Posterior cingulate gyrus (tissue), 11 donors: ENCODE results near the gene ZNF75A.

Source experiments
- DNase-seq, 10 donors: peaks; one replicate each; pipeline versions ENCODE4 v3.0.0 to v3.0.0-alpha.2; 2020 to 2021; ENCODE audit warnings: mixed read lengths in 3 of 10
- intact Hi-C: fragments of 100-400 bp; cut with DNase I; formaldehyde crosslinking; loops from one replicate; pipeline ENCODE4 v1.15.1; 2023

Gene ZNF75A

DNA sequence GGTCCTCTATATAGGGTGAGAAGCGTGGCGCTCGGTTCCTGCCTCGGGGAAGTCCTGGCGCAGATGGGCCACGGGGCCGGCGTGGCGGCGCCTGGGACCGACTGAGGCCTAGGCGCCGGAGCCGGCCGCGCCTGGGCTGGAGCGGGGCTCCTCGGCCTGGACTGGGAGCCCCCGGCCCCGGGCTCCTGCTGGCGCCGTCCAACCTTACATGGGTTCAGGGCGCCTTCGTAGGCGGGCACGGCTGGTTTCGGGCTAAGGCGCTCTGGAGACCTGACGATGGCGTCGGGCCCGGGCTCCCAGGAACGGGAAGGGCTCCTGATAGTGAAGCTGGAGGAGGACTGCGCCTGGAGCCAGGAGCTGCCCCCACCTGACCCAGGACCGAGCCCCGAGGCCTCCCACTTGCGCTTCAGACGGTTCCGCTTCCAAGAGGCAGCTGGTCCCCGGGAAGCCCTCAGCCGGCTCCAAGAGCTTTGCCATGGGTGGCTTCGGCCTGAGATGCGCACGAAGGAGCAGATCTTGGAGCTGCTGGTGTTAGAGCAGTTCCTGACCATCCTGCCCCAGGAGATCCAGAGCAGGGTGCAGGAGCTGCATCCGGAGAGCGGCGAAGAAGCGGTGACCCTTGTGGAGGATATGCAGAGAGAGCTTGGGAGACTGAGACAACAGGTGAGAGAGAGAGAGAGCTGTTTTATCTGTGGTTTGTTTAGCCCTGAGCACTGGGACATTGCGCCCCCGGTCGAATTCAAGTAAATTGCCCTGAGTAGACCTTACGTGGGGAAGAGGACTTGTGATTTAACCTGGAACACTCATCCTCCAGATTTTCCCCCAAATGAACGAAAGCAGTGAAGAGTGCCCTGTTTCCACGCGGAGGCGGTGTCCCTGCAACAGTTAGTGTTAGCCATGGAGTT lies 21.5 kb upstream of the ZNF75A start:
- intact Hi-C loops: loop anchor here (1.0 to 5.0 kb wide), 4 partner anchors 19 to 174 kb away; partner anchors contain the start of genes TIGD7, ZNF174, ZNF75A and ZSCAN32
- DNase-seq: peak in 2 of 10 donors; percentile 22 to 87

DNA sequence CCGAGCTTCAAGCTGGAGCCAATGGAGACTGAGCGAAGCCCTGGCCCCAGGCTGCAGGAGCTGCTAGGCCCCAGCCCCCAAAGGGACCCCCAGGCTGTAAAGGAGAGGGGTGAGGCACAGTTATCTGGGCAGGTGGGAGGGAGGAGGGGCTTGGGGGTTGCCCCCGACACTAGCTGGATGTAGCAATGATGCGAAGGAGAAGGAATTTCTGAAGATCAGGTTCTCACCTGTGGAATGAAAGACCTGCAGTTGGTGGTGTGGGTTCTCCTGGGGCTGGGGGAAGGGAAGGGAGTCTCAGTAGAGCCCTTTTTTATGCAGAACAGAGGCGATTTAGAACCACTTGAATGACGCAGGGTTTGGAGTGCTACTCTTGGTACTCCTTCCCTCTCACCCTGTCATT lies 20.2 kb upstream of the ZNF75A start:
- DNase-seq: no peak
- intact Hi-C loops: no loop called here

DNA sequence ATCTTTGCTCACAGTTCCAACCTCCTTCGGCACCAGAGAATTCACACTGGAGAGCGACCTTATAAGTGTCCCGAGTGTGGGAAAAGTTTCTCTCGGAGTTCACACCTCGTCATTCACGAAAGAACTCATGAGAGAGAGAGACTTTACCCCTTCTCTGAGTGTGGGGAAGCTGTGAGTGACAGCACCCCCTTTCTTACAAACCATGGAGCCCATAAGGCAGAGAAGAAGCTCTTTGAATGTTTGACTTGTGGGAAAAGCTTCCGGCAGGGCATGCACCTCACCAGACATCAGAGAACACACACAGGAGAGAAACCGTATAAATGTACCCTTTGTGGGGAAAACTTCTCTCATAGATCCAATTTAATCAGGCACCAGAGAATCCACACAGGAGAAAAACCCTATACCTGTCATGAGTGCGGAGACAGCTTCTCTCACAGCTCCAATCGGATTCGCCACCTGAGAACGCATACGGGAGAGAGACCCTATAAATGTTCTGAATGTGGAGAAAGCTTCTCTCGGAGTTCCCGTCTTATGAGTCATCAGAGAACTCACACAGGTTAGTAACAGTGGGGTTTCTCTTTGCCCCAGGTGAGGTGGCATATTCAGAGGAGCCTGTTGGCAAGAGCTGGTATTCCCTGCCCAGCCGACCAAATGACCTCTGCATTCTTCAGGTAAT lies 15.2 kb upstream of the ZNF75A start:
- no peak for DNase-seq
- intact Hi-C loops: no loop called here

DNA sequence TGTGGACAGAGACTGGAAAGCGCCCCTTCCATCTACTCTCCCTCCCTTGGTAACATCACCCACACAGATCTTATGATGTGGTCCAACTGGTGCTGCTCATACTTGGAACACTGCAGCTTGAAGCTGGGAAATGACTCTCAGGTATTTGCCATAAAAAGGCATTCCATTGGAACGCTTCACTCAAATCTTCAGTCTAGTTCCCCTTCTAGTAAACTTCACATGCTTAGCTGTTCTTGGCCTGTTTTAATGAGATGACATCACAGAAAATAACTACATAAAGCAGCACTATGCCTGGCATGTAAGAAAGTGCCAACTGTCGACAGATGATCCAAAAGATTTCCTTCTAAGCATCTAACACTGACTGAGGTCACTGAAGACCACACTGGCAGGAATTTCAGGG lies 12.7 kb upstream of the ZNF75A start:
- no peak for DNase-seq

DNA sequence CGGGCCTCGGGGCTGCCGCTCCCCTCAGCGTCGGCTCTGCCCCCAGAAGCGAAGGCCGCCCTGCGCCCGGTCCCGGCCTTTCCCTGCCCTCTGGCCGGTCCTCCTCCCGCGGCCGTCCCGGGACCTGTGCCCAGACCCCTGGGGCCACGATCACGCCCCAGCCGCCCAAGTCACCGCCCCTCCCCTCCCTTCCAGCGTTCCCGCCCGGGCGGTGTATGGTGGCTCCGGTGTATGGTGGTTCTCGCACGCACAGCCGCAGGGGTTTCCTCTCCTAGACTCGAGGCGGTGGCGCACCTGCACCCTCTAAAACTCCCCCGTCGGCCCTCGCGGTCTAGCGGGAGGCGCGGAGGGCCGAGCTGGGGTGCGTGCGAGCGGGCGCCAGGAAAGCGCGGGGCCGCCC lies 10.1 kb upstream of the ZNF75A start:
- DNase-seq: no peak
- intact Hi-C loops: no loop called here

More for the DNA sequence above, 12.7 kb upstream of the ZNF75A start:
- intact Hi-C loops: no loop called here

DNA sequence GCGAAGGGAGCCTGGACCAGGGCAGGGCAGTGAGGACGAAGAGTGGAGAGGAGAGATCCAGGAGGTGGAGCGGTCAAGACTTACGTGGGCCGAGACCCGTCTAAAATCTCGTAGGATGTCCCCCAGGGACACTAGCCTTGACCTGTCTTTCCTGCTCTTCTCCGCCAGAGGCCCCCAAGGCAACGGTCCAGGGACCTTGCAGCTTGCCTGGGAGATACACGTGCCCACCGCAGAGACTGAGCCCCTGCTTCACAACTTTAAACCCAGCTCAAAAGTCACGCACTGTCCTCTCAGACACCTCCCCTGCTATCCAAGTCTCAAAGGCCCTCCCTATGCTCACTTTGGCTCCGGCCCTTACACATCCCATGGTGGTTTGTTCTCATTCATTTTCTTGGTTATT lies 9.5 kb upstream of the ZNF75A start:
- DNase-seq: peak in 1 of 10 donors; percentile 86

DNA sequence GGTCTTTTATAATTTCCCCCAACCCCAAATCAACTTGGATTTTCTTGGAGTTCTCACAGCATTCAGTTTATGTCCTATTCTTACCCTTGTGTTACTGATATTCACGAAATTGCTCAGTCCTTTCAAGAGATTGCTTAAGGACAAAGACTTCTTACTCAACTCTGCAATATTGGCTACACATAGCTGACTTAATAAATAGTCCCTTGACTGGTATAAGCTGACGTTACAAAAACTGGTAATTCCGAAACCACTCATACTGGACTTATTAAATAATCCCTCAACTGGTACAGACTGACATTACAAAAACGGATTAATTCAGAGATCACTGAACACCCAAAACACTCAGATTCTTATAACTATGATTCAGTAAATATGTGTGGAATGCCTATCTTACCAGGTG lies 927 bp upstream of the ZNF75A start:
- no peak for DNase-seq
- intact Hi-C loops: loop anchor here (2.0 to 10.0 kb wide), 2 partner anchors 60 to 96 kb away; partner anchors contain the start of genes ZNF174 and ZSCAN32

More for the DNA sequence above, 9.5 kb upstream of the ZNF75A start:
- intact Hi-C loops: no loop called here

DNA sequence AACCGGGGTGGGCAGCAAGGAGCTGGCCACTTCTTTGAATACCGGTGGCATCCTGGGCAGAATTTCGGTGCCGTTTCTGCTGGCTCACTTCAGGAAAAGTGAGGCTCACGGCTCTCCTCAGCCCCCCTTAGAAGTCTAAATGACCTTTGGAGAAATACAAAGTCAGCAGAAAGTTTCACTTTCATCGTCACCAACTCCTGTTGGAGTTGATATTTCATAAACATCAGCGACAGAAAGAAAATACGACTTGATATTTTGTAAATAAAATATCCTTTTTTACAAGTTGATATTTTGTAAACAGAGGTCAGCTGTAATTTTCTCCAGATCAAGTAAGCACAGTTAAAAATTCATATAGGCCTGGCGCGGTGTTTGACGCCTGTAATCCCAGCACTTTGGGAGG lies 781 bp downstream of the ZNF75A start:
- intact Hi-C loops: loop anchor here (2.0 to 10.0 kb wide), 2 partner anchors 59 to 195 kb away; partner anchors contain the start of gene CLUAP1
- DNase-seq: no peak

DNA sequence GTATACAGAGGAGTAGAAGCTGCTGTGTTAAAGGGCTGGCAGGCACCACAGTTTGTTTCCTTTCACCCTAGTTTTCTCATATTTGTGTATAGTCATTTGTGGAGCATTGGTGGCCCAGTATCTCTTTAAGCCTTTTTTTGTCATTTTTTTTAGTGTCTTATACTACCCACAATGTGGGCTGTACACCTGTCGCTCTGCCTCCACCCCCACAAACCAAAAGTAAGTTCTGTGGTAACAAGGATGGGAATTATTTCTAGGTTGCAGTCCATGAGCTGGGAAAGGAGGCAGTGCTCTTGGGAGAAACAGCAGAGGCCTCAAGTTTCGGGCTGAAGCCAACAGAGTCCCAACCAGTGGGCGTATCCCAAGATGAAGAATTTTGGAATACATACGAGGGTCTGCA lies 6.2 kb downstream of the ZNF75A start:
- intact Hi-C loops: no loop called here
- no peak for DNase-seq

DNA sequence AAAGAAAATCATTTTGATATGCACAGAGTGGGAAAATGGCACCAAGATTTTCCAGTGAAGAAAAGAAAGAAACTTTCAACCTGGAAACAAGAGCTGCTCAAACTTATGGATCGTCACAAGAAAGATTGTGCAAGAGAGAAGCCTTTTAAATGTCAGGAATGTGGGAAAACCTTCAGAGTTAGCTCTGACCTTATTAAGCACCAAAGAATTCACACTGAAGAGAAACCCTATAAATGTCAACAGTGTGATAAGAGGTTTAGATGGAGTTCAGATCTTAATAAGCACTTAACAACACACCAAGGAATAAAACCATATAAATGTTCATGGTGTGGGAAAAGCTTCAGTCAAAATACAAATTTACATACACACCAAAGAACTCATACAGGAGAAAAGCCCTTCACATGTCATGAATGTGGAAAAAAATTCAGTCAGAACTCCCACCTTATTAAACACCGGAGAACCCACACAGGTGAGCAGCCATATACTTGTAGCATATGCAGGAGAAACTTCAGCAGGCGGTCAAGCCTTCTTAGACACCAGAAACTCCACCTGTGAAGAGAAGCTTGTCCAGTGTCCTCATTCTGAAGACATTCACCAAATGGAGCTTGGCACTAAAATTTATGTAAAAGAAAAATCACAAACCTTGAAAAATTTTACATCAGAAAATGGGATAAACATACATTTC lies 12.2 kb downstream of the ZNF75A start:
- intact Hi-C loops: no loop called here
- no peak for DNase-seq

DNA sequence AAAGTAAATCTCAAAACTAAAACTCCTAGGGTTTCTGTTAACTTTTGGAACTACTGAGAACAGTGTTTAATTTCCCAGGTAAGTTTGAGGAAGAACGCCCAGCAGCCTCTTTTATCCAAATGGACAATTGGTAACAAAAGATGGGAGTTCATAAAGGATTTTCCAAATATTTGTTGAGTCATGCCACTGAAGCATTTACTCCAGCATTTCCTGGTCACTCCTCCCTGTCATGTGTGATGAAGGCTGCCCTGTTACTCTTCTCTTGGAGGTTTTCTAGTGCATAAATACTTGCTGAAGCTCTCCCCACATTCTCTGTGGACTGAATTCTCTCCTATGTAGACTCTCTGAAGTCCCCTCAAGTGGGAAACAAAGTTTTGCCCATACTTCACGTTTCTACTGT lies 16.5 kb downstream of the ZNF75A start:
- intact Hi-C loops: no loop called here
- no peak for DNase-seq

DNA sequence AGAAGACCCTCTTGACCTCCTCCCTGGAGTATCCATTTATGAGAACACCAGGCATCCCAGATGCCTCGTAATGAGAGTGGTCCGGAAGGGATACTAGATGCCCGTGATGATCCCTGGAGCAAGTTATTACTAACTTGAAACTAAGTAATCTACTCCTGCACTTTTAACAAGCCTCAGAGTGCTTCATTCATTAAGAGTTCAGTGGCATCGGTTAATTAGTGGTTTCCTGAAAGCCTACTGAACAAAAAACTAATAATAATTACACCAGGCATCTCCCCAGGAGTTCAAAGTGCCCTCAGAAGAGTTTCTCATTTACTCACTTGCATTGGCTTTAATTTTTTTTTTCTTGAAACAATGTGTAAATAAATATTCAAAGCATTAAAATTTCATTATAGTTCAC lies 22.2 kb downstream of the ZNF75A start:
- no peak for DNase-seq
- intact Hi-C loops: no loop called here

DNA sequence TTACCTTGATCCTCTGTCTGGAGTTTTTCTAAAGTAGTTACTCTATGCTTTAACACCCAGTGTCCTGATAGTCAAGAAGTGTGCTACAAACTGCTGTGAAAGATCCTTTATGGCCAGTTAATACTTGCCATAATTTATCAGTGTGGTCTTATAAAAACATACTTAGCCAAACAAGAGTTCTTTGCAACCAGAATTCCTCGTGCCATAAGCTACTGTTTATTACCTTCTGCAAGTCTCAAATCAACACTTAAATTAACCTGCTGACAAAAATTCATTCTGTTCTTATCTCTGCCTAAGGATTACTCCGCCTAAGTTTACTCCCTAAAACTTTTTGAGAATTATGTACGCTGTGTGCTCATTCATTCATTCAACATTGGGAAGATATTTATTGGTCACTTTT lies 22.8 kb downstream of the ZNF75A start:
- DNase-seq: no peak
- intact Hi-C loops: no loop called here

DNA sequence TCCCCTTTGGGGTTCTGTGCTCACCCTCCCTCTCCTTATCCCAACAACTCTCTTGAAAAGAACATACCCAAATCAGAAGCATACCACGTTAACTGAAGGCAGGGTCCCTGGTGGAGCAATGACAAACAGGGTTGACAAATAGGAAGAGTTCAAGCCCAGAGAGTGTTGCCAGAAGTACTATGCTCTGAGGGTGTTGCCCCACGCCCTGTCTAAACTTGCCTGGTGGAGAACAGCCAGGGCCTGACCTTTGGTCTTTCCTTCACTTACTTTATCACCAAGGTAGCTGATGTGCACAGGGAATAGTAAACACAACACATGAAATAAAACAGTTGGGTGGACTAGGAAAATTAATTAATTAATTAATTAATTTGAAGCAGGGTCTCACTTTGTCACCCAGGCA lies 23.3 kb downstream of the ZNF75A start:
- intact Hi-C loops: no loop called here
- DNase-seq: no peak

DNA sequence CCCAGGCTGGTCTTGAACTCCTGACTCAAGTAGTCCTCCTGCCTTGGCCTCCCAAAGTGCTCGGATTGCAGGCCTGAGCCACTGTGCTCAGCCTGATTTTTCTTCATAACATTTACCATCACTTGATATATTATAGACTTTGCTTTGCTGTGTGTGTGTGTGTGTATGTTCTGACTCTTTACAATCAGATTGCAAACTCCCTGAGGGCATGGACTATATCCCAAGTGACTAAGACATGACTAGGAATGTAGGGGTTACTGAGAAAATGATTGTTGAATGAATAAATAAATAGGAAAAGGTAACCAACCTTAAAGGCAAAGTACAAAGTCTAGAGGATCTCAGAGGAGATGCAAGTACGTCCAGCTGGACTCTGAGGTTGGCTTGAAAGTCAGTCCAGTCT lies 40.7 kb downstream of the ZNF75A start:
- intact Hi-C loops: no loop called here
- DNase-seq: no peak

DNA sequence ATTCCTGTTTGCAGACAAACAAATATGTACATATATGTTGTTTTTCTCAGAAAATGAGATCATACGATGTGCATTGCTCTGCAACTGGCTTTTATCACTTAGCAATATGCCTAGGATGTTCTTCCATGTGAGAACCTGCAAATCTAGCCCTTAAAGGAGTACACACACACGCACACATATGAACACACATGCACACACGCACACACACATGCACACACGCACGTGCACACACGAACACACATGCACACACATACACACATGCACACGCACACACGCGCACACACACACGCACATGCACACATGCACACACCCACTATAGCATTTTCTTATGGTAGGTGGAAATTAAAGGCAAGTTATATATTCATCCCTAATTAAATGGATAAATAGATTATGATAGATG lies 42.3 kb downstream of the ZNF75A start:
- no peak for DNase-seq
- intact Hi-C loops: no loop called here

DNA sequence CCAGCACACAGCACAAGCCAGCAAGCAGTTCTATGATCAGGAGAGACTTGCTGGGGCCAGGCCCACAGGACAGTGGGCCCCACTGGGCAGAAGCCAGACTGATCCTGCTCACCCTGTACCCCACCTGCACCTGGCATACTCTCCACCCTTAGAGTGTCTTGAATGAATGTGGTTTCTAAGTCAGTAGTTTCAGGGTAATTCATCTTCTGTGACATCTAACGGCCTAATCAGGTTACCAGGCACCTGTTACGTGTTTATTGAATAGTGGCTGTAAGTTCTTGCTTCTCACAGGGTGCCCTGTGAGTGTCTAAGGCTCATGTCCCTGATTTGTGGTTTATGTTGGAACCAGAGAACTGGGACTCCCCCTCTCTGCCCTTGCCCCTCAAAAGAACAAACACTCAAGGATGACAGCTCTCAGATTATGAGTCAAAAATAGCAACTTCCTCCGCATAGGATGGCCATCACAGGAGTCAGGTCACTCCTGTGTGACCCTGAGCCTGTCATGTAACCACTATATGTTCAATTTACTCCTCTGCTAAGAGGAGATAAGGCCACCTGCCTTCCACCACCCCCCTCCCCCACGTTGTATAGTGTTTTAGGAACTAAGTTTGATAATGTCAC lies 43.4 kb downstream of the ZNF75A start:
- intact Hi-C loops: no loop called here
- DNase-seq: no peak

DNA sequence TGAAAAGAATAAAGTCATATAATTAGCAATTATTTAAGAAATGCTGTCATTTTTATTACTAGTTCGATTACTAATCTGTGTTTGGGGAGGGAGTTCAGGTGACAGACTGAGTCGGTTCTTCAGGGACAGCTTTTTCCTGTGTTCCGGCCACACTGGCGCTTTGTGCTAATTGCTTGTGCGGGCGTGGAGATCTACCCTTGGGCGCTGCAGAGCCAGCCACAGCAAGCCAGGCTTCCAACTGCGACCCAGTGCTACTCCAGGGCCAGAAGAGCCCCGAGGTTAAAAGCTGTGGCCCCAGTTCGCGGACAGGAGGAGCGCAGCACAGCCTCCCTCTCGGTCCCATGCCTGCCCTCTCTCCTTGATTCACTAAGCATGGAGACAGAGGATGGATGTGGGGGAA lies 43.9 kb downstream of the ZNF75A start:
- intact Hi-C loops: no loop called here

DNA sequence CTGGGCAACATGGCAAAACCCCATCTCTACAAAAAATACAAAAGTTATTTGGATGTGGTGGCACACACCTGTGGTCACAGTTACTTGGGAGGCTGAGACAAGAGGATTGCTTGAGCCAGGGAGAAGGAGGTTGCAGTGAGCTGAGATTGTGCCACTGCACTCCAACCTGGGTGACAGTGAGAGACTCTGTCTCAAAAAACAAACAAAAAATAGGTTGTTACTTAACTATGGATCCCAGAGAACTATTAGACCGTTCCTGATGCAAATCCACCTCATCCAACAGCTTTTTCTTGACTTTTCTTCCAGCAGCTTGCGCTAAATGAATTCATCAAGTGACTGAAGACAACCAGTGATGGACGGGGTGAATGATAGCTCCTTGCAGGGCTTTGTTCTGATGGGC lies 50.3 kb downstream of the ZNF75A start, which contains the start of gene OR2C1:
Gene OR2C1, plus strand, starts transcription at position 301 of the 400 bp plus-strand sequence. Its CDS starts 52 bp downstream, at position 353.
- DNase-seq: no peak
- intact Hi-C loops: no loop called here

More for the DNA sequence above, 43.9 kb downstream of the ZNF75A start:
- DNase-seq: no peak

DNA sequence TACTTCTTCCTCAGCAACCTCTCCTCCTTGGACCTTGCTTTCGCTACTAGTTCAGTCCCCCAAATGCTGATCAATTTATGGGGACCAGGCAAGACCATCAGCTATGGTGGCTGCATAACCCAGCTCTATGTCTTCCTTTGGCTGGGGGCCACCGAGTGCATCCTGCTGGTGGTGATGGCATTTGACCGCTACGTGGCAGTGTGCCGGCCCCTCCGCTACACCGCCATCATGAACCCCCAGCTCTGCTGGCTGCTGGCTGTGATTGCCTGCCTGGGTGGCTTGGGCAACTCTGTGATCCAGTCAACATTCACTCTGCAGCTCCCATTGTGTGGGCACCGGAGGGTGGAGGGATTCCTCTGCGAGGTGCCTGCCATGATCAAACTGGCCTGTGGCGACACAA lies 50.8 kb downstream of the ZNF75A start:
- intact Hi-C loops: no loop called here
- no peak for DNase-seq

DNA sequence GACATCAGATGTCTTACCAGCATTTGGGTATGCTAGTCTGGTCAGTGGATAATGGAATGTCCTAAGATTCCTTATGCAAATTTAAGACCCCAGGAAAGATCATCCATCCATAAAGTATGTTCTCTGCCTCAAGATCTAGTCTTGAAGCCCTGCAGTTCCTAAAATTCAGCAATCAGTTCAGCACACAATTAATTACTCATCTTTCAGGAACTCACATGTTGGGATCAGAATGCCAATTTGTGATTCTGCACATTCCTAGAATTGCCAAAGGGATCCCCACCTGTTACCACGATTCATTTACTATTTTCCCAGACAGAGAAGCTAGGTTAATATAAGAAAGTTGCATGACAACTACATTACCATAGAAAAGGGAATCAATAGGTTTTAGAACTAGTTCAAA lies 53.6 kb downstream of the ZNF75A start:
- intact Hi-C loops: no loop called here
- DNase-seq: no peak
